ENCODE data around the gene ENTPD1.
"Not testable (repeated sequence)": the region's sequence is repeated elsewhere in the genome, so short reads cannot be mapped to it uniquely, and the experiment has no call there.

The ENTPD1 gene

DNA sequence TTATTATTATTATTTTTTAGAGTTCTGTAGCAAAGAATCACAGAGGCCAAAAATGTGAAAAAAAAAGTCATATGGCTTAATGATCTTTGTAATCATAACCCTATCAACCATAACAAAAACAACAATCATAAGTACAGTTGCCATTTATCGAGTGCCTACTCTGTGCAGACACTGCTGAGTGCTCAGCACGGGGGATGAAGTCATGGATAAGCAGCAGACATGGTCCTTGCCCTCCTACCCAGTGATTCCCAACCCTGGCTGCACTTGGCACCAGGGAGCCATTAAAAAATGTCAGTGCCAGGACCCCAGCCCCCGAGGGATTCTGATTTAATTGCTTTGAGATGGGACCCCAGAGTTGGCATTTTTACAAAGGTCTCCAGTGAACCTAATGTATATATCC lies 38.2 kb downstream of the ENTPD1 start:
- Mint-ChIP-seq H3K27ac (no peak overlapping the region), H3K9me3 (peaks cover 2% of the 10 kb centered on the region), H3K4me3 (no peak overlapping the region), H3K36me3 (ENCODE audit: low read depth) (no peaks in the 10 kb centered on the region), H3K27me3 (ENCODE audit: low read depth) (no peaks in the 10 kb centered on the region), H3K4me1 (peaks cover 15% of the 10 kb centered on the region)
- TF ChIP-seq, protein P1, sequence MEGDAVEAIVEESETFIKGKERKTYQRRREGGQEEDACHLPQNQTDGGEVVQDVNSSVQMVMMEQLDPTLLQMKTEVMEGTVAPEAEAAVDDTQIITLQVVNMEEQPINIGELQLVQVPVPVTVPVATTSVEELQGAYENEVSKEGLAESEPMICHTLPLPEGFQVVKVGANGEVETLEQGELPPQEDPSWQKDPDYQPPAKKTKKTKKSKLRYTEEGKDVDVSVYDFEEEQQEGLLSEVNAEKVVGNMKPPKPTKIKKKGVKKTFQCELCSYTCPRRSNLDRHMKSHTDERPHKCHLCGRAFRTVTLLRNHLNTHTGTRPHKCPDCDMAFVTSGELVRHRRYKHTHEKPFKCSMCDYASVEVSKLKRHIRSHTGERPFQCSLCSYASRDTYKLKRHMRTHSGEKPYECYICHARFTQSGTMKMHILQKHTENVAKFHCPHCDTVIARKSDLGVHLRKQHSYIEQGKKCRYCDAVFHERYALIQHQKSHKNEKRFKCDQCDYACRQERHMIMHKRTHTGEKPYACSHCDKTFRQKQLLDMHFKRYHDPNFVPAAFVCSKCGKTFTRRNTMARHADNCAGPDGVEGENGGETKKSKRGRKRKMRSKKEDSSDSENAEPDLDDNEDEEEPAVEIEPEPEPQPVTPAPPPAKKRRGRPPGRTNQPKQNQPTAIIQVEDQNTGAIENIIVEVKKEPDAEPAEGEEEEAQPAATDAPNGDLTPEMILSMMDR (IDR thresholded peaks at IDR 0.05; ENCODE audit: unreplicated experiment in 3 of 3), result no peak

DNA sequence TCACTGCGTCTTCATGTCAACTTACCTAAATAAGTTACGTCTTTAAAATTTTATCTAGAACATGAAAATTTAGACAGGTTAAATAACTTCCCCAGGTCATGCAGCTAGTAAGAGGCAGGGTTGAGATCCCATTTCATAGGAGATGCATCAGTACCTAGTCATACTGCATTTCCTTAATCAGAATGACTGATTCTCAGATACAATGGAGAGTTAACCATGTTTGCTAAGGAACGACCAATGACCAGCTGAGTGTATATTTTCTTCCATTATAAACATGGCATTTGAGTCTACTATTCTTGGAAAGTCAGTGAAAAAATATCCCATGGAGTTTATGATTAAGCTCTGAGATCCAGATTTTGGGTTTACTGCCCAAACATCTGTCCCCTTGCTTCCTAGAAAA lies 39.6 kb downstream of the ENTPD1 start:
- Mint-ChIP-seq H3K27ac (no peak overlapping the region), H3K36me3 (ENCODE audit: low read depth) (no peaks in the 10 kb centered on the region), H3K9me3 (peaks cover 13% of the 10 kb centered on the region), H3K27me3 (ENCODE audit: low read depth) (no peaks in the 10 kb centered on the region), H3K4me1 (peaks cover 15% of the 10 kb centered on the region), H3K4me3 (no peak overlapping the region)
- TF ChIP-seq, protein P1 (IDR thresholded peaks at IDR 0.05; ENCODE audit: unreplicated experiment in 3 of 3), result no peak

DNA sequence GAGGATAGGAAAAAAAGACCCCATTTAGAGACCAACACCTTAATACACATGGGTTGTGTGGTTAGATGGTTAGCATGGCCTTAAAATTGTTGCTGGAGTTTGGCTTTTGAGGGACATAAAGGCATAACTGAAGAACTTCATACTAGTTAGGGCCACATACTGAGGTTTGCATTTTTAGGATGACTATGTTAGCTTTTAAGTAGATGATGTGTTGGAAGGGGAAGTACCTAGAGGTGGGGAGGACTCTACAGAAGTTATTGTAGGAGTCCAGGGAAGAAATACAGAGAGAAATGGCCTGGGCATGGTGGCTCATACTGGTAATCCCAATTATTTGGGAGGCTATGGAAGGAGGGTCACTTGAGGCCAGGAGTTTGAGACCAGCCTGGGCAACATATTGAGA lies 40.5 kb downstream of the ENTPD1 start:
- Mint-ChIP-seq H3K4me3 (no peak overlapping the region), H3K27me3 (ENCODE audit: low read depth) (no peaks in the 10 kb centered on the region)

DNA sequence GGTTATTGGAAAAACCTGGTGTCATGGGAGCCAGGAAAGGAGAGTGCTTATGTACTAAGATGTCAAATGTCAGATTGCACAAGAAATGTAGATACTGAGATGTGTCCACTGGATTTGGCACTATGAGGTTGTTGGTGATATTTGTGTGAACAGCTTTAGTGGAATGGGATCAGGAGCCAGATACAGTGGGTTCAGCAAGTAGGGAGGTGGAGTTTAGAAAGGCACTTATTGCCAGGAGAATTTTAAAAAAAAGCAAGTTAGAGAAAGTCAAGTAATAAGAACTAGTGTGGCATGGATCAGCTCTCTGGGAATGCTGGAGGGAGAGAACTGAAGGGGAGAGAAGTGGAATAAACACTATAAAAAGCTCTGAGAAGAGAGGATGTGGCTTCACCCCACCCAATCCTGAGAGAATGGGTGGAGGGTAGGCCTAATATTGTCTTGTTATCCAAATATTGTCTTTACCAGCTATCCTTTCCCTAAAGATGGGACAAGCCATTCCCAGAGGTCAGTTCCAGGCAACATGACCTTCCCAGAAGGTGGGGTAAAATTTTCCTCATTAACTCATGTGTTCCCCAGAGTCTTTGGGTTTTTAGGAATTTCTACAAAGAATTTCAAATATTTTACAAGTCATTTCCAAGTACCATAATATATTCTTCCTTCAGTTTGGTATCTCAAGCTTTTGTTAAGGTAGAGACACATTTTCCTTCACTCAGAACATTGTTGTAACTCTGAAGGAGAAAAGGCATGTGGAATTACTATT lies 42.3 kb downstream of the ENTPD1 start:
- Mint-ChIP-seq H3K27ac (no peak overlapping the region), H3K4me3 (no peak overlapping the region), H3K36me3 (ENCODE audit: low read depth) (no peaks in the 10 kb centered on the region), H3K27me3 (ENCODE audit: low read depth) (no peaks in the 10 kb centered on the region), H3K4me1 (peaks cover 1% of the 10 kb centered on the region), H3K9me3 (peaks cover 27% of the 10 kb centered on the region)
- TF ChIP-seq, protein P1 (IDR thresholded peaks at IDR 0.05; ENCODE audit: unreplicated experiment in 3 of 3), result no peak

More for the DNA sequence above, 40.5 kb downstream of the ENTPD1 start:
- no peaks in the 10 kb centered on the region for H3K36me3 Mint-ChIP-seq (ENCODE audit: low read depth)
- TF ChIP-seq, protein P1 (IDR thresholded peaks at IDR 0.05; ENCODE audit: unreplicated experiment in 3 of 3), result no peak
- H3K27ac Mint-ChIP-seq, result no peak overlapping the region
- peaks cover 16% of the 10 kb centered on the region for H3K9me3 Mint-ChIP-seq
- peaks cover 15% of the 10 kb centered on the region for H3K4me1 Mint-ChIP-seq

DNA sequence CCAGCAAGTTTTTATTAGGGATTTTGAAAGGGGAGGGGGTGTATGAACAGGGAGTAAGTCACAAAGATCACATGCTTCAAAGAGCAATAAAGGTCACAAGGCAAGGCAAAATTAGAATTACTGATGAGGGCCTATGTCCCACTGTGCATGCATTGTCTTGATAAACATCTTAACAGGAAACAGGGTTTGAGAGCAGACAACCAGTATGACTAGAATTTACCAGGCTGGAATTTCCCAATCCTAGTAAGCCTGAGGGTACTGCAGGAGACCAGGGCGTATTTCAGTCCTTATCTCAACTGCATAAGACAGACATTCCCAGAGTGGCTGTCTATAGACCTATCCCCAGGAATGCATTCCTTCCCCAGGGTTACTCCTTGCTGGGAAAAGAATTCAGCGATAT lies 44.3 kb downstream of the ENTPD1 start:
- H3K9me3 Mint-ChIP-seq, result peaks cover 42% of the 10 kb centered on the region
- H3K36me3 Mint-ChIP-seq (ENCODE audit: low read depth); H3K4me1 Mint-ChIP-seq; H3K4me3 Mint-ChIP-seq; H3K27ac Mint-ChIP-seq; H3K27me3 Mint-ChIP-seq (ENCODE audit: low read depth): not testable (repeated sequence)

DNA sequence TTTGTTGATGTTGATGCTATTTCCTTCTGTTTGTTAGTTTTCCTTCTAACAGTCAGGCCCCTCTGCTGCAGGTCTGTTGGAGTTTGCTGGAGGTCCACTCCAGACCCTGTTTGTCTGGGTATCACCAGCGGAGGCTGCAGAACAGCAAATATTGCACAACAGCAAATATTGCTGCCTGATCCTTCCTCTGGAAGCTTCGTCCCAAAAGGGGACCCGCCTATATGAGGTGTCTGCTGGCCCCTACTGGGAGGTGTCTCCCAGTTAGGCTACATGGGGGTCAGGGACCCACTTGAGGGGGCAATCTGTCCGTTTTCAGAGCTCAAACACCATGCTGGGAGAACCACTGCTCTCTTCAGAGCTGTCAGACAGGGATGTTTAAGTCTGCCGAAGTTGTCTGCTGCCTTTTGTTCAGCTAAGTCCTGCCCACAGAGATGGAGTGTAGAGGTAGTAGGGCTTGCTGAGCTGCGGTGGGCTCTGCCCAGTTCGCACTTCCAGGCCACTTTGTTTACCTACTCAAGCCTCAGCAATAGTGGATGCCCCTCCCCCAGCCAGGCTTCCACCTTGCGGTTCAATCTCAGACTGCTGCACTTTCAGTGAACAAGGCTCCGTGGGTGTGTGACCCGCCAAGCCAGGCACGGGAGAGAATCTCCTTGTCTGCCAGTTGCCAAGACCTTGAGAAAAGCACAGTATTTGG lies 50.9 kb downstream of the ENTPD1 start:
- not testable (repeated sequence) for H3K27ac Mint-ChIP-seq; H3K4me3 Mint-ChIP-seq; H3K4me1 Mint-ChIP-seq; H3K36me3 Mint-ChIP-seq (ENCODE audit: low read depth)
- peaks cover 13% of the 10 kb centered on the region for H3K27me3 Mint-ChIP-seq (ENCODE audit: low read depth)
- H3K9me3 Mint-ChIP-seq, result peaks cover 54% of the 10 kb centered on the region

DNA sequence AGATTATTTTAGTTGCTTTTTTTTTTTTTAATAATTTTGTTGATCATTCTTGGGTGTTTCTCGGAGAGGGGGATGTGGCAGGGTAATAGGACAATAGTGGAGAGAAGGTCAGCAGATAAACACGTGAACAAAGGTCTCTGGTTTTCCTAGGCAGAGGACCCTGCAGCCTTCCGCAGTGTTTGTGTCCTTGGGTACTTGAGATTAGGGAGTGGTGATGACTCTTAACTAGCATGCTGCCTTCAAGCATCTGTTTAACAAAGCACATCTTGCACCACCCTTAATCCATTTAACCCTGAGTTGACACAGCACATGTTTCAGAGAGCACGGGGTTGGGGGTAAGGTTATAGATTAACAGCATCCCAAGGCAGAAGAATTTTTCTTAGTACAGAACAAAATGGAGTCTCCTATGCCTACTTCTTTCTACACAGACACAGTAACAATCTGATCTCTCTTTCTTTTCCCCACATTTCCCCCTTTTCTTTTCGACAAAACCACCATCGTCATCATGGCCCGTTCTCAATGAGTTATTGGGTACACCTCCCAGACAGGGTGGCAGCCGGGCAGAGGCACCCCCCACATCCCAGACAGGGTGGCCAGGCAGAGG lies 52.8 kb downstream of the ENTPD1 start:
- not testable (repeated sequence) for H3K27ac Mint-ChIP-seq; H3K4me3 Mint-ChIP-seq; H3K4me1 Mint-ChIP-seq; H3K36me3 Mint-ChIP-seq (ENCODE audit: low read depth)
- Mint-ChIP-seq H3K9me3 (peaks cover 46% of the 10 kb centered on the region), H3K27me3 (ENCODE audit: low read depth) (peaks cover 13% of the 10 kb centered on the region)

All from nephron (organoid).